Measurements from ENCODE around the gene LCOR. TPM values are rescaled to one million over a fixed set of nuclear protein-coding genes. Genes with fewer than 3 reads are reported as not detected.

The LCOR gene
- total RNA-seq, 1 donor from 2014 or later, result 16.9 TPM

DNA sequence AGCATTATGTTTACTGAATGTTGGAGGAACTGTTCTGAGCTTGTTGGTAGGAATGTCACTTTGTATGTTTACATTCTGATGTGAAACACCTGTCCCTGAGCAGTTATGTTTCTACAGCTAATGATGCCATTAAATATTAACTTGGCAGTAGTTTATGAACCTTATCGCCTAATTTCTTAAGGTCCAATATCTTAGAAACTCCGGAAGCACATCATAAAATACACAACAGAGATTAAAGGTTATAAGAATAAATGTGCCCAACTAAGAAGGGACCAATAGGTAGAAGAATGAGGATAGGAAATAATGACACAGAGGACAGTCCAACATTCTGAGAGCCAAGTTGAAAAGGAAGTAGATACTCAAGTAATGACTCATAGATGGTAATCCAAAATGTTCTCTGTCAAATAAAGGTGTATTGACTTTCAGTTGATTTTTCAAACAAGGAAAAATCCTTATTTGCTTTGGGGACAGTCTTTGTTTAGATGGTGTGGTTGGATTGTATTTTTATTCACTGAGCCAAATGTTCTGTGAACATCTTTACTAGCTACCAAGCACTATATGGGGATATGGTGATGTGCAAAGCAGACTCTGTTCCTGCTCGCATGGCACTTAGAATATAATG, 31.9 kb downstream of the LCOR start:
- intact Hi-C loops (cut with DNase I), result no loop called here
- ATAC-seq (ENCODE audit: poor library complexity) (no peak), DNase-seq (no peak)

DNA sequence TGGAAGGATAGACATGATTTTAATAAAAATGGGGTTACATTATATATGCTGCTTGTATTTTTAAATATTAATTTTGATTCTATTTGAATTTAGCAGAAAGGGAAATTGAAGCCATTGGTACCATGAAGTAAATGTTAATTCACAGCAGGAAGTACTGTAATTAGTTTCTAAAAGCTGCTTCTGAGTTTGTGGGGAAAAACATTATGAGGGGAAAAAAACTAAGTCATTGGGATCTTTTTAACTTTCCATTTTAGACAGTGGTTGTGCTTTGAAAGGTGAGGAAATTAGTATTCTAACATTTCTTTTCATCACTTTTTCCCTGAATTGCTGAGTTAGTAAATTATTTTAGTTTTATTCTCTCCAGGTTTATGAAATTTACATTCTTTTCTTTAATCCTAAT, 41.0 kb downstream of the LCOR start:
- intact Hi-C loops (cut with DNase I), result no loop called here
- DNase-seq (no peak), ATAC-seq (ENCODE audit: poor library complexity) (no peak)

- ATAC-seq (ENCODE audit: poor library complexity) (no peak), DNase-seq (no peak)
- intact Hi-C loops (cut with DNase I), result no loop called here
Measured at GRCh38 chr10:96873756-96874467, 41.8 kb downstream of the LCOR start.

DNA sequence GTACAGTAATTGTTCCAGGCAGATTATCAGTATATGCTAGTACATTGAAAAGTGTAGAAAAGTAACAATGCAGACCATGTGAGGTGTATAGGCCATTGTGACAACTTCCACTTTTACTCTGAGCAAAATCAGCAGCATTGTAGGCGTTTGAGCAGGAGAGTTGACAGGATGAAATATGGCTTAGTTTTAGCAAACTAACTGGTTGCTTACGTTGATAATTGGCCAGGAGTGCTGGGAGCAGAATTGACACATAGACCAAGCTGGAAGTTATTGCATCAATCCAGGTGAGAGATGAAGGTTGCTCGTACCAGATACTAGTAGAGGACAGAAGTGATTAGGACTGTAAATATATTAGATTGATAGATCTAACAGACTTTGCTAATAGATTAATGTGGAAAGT, 46.0 kb downstream of the LCOR start:
- no peak for DNase-seq
- intact Hi-C loops (cut with DNase I), result no loop called here
- no peak for ATAC-seq (ENCODE audit: poor library complexity)

GRCh38 chr10:96880575-96880974, 48.5 kb downstream of the LCOR start:
- intact Hi-C loops (cut with DNase I), result no loop called here
- DNase-seq, result no peak

GRCh38 chr10:96889415-96890171, 57.5 kb downstream of the LCOR start:
- intact Hi-C loops (cut with DNase I), result no loop called here
- ATAC-seq (ENCODE audit: poor library complexity) (no peak), DNase-seq (no peak)

More at GRCh38 chr10:96880575-96880974, 48.5 kb downstream of the LCOR start:
- no peak for ATAC-seq (ENCODE audit: poor library complexity)

DNA sequence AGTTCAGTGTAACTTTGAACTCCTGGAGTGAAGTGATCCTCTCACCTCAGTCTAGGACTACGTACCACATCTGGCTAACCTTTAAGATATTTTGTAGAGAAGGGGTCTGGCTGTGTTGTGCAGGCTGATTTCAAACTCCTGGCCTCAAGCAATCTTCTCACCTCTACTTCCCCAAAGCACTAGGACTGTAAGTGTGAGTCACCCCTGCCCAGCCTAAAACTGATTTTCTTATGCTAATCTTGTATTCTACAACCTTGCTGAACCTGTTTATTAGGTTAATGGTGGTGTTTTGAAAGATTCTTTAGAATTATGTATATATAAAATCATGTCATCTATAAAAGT, 58.0 kb downstream of the LCOR start:
- DNase-seq (no peak), ATAC-seq (ENCODE audit: poor library complexity) (no peak)
- intact Hi-C loops (cut with DNase I), result no loop called here

DNA sequence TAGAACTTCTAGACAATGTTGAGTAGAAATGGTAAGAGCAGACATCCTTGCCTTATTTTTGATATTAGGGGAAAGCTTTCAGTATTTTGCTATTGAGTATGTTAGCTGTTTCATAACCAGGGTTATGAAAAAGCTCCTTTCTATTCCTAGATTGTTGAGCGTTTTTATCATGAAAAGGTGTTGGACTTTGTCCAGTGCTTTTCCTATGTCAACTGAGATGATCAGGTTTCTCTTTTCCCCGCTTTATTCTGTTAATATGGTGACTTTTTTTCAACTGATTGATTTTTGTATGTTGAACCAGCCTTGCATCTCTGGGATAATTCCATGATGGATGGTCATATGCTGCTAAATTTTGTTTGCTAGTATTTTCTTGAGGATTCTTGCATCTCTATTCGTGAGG, 58.5 kb downstream of the LCOR start:
- DNase-seq (no peak), ATAC-seq (ENCODE audit: poor library complexity) (no peak)
- intact Hi-C loops (cut with DNase I), result no loop called here

- DNase-seq (no peak), ATAC-seq (ENCODE audit: poor library complexity) (no peak)
- intact Hi-C loops (cut with DNase I), result no loop called here
Measured at GRCh38 chr10:96891840-96892239, 59.7 kb downstream of the LCOR start.

DNA sequence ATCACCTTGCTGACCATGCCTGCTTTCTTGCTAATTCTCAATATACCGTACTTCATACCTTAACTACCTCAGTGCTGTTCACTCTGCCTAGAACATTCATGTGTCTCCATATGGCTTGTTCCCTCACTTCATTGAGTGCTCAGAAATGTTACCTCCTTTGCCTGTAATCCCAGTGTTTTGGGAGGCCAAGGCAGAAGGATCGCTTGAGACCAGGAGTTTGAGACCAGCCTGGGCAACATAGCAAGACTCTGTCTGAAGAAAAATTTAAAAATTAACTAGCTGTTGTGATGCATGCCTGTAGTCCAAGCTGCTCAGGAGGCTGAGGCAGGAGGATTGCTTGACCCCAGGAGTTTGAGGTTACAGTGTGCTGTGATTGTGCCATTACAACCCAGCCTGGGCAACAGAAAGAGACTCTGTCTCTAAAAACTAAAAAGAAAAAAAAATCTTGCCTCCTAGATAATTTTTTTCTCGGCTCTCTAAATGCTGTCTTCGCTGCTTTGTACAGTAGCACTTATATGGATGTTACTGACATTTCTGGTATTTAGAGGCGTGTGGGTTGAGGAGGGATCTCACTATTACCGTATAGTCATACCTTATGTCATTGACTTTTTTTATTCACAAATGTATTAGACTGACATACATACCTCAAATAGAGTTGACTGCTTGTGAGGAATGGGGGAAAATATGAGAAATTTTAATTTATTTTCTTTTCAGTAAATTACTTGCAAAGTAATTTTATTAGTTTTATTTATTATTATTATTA, 63.7 kb downstream of the LCOR start:
- DNase-seq, result no peak
- intact Hi-C loops (cut with DNase I), result no loop called here
- no peak for ATAC-seq (ENCODE audit: poor library complexity)

DNA sequence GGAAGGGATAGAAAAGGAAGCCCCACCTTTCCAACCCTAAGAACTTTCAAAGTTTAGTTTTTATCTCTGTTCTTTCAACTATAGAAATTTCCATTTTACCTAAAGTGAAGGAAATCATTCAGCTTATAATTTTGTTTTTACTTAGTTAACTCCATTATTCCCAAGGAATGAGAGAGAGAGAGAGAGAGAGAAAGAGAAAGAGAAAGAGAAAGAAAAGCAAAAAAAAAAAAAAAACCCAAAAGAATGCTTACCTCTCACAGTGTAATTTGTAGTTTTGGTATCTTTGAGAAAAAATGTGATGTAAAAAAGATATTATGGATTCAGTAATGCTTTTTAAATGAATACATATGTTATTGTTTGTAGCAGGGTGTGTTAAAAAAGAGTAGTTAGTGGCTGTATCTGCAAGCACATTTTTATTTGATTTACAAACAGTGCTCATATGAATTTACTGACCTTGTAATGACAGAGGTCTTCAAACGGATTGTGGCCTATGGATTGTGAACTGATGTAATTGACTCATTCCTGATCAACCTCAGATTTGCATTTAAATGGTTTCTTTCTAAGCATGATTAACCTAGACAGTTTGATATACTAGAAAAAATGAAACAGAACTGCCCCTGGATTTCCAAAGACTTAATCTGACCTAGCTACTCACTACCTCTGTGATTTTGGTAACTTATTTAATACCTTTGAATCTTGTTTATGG, 64.9 kb downstream of the LCOR start:
- ATAC-seq (ENCODE audit: poor library complexity) (no peak), DNase-seq (no peak)
- intact Hi-C loops (cut with DNase I), result no loop called here

- intact Hi-C loops (cut with DNase I), result no loop called here
- DNase-seq (no peak), ATAC-seq (ENCODE audit: poor library complexity) (no peak)
Measured at GRCh38 chr10:96902117-96902516, 70.0 kb downstream of the LCOR start.

DNA sequence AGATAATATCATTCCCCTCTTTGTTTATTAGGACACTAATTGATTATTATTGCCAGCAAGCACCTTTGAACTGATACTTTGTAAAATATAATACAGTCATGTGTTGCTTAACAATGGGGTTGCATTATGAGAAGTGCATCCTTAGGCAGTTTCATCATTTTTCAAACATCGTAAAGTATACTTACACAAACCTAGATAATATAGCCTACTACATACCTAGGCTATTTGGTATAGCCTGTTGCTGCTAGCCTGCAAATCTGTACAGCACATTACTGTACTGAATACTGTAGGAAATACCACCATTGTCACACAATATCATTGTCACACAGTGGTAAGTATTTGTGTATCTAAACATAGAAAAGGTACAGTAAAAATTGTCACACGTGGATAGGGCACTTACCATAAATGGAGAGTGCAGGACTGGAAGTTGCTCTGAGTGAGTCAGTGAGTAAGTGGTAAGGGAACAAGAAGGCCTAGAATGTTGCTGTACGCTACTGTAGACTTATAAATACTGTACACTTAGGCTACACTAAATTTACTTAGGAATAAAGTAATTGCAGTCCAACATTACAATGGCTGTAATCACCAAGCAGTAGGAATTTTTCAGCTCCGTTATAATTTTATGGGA, 70.7 kb downstream of the LCOR start:
- intact Hi-C loops (cut with DNase I), result no loop called here
- DNase-seq (no peak), ATAC-seq (ENCODE audit: poor library complexity) (no peak)

DNA sequence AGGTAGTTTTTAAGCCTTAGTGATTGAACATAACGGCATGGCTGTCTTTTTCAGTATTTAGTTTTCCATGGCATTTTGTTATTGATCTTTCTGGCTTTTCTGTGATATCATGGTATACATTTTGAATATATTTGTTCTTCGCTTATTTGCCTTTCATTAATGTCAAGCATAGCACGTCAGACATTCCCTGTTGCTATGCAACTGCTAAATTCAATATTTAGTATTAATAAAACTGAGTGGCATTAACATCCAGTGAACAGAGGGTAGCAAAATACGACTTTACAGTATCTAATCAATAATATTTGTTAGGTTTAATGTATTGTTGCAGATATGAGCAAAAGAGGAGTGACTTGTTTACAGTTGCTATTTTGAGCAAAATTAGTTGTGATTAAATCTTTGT, 72.5 kb downstream of the LCOR start:
- DNase-seq, result no peak
- no peak for ATAC-seq (ENCODE audit: poor library complexity)
- intact Hi-C loops (cut with DNase I), result no loop called here

- intact Hi-C loops (cut with DNase I), result no loop called here
- ATAC-seq (ENCODE audit: poor library complexity), result no peak
Measured at GRCh38 chr10:96906864-96907263, 74.8 kb downstream of the LCOR start.

DNA sequence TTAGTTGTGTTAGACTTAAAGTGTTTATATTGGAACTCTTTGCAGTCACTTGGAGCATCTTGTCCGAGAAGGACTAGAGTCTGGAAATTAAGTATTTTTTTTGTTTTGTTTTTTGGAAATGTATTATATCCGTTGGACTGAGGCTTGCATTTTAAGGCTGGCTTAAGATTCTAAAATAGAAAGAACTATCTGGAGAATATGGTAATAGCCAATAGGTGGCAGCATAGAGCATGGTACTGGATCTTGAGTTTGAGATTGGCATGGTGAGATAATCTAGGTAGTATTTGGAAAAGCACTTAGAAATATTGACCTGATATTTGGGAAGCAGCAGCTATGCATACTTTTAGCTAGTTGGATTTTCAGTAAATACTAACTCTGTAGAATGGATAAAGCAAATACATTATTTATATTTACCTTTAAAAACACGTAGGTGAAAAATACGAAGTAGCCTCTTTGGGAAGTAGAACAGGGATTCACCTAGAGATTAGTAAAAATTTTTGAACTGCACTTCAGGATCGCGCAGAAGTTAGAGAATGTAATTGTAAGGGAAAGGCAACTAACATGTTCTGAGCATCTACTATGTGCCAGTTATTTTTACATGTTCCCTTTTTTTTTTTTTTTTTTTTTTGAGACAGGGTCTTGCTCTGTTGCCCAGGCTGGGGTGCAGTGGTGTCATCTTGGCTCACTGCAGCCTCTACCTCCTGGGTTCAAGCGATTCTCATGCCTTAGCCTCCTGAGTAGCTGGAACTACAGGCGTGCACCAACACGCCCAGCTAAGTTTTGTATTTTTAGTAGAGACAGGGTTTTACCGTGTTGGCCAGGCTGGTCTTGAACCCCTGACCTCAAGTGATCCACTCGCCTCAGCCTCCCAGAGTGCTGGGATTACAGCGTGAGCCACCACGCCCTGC, 78.6 kb downstream of the LCOR start:
- intact Hi-C loops (cut with DNase I), result loop anchor here (5.0 kb wide), 1 partner anchor 117 kb away; no protein-coding TSS in a partner anchor
- DNase-seq, result no peak
- ATAC-seq (ENCODE audit: poor library complexity), result peak; percentile 53

More at GRCh38 chr10:96906864-96907263, 74.8 kb downstream of the LCOR start:
- no peak for DNase-seq

GRCh38 chr10:96912405-96912804, 80.3 kb downstream of the LCOR start:
- DNase-seq, result no peak
- intact Hi-C loops (cut with DNase I), result loop anchor here (5.0 kb wide), 1 partner anchor 115 kb away; no protein-coding TSS in a partner anchor
- ATAC-seq (ENCODE audit: poor library complexity), result no peak

Measured in Right ventricle myocardium superior (tissue), 1 donor.